Testis (tissue), 3 donors: ENCODE measurements around the gene CDK5RAP3. TPM values are rescaled to one million over a fixed set of nuclear protein-coding genes. Genes with fewer than 3 reads are reported as not detected.

Source experiments
- DNase-seq: peaks from one replicate; pipeline ENCODE4 v3.0.0-alpha.2; 2019
- H3K27ac ChIP-seq, 2 donors: fragments of 200-600 bp; sonication (generic); one replicate each; pipeline ENCODE4 v1.5.1; 2019
- H3K27me3 ChIP-seq: fragments of 200-600 bp; sonication (generic); one replicate; pipeline ENCODE4 v1.5.1; 2019
- H3K36me3 ChIP-seq: fragments of 200-600 bp; sonication (generic); one replicate; pipeline ENCODE4 v1.5.1; 2017; ENCODE audit warnings: low read depth; ENCODE audit errors: missing control alignments
- H3K4me1 ChIP-seq: fragments of 200-600 bp; sonication (generic); one replicate; pipeline ENCODE4 v1.5.1; 2019
- H3K4me3 ChIP-seq, 2 donors: fragments of 200-600 bp; sonication (generic); one replicate each; pipeline ENCODE4 v1.5.1; 2017 to 2019
- H3K9me3 ChIP-seq: fragments of 200-600 bp; sonication (generic); one replicate; pipeline ENCODE4 v1.5.1; 2017
- POLR2A ChIP-seq: fragments of 450-650 bp; IDR thresholded peaks from one replicate; pipeline ENCODE4 v1.6.1; 2017; ENCODE audit warnings: antibody characterized with exemption, mild to moderate bottlenecking, moderate library complexity
- WGBS, 2 donors: methylation state at CpG; one replicate each; pipeline ENCODE4 v1.1.5; 2018; 5-methylcytosine and 5-hydroxymethylcytosine counted together
- intact Hi-C: fragments of 100-400 bp; cut with DNase I; formaldehyde crosslinking; loops from one replicate; pipeline ENCODE4 v1.15.1; 2023; ENCODE audit warnings: low total_unique reads
- polyA plus RNA-seq: library from polyadenylated mRNA; stranded (reverse); fragments of 350-450 nt; fragmentation: Illumina TruSeq; extraction: RNeasy Lipid Tissue Mini Kit (QIAGEN cat#74804); gene quantifications from one replicate; pipeline ENCODE4 v1.2.3, GENCODE V29; 2014; ENCODE audit warnings: low read depth, low replicate concordance; ENCODE audit not compliant: insufficient read depth
- total RNA-seq, 2 donors: library from RNA; depleted of rRNA; stranded (reverse); fragments of >200 nt; gene quantifications; one replicate each; pipeline ENCODE4 v1.2.3, GENCODE V29; 2016
- TF ChIP-seq, protein P1 (sequence below), 3 experiments: fragments of 450-650 bp in 2 of 3; fragments of 200-600 bp in 1 of 3; sonication (generic) in 1 of 3; IDR thresholded peaks; one replicate each; pipeline ENCODE4 v1.5.1; 2016 to 2019; ENCODE audit warnings: antibody characterized with exemption in 3 of 3, mild to moderate bottlenecking in 2 of 3, moderate library complexity in 1 of 3

Gene CDK5RAP3
- total and polyA plus RNA-seq, 3 donors from 2014 or later = 192 to 281 (median 221) TPM

DNA sequence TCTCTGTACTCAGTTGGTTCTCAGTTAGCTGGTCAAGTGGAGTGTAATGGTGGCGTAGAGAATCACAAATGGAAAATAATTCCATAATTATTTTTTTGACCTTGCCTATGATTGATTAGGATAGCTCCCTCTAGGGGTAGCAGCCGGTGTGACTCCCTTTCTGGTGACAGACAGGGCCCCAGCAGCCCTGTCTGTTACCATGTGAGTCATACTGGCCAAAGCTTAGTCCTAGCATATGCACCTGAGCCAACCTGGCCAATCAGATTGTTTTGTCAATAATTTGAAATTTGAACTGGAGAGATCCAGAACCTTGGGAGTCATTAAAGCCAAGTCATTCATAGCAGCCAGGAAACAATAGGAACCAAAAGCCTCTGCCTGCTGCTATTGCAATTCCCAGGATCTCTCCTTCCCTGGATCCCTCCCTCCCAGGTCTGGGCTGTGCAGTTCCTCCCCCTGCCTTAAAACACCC, 23.9 kb upstream of the CDK5RAP3 start:
- H3K4me1 ChIP-seq = peaks cover 55% of the 10 kb centered on the region
- no peak for TF ChIP-seq POLR2A
- TF ChIP-seq, protein P1, sequence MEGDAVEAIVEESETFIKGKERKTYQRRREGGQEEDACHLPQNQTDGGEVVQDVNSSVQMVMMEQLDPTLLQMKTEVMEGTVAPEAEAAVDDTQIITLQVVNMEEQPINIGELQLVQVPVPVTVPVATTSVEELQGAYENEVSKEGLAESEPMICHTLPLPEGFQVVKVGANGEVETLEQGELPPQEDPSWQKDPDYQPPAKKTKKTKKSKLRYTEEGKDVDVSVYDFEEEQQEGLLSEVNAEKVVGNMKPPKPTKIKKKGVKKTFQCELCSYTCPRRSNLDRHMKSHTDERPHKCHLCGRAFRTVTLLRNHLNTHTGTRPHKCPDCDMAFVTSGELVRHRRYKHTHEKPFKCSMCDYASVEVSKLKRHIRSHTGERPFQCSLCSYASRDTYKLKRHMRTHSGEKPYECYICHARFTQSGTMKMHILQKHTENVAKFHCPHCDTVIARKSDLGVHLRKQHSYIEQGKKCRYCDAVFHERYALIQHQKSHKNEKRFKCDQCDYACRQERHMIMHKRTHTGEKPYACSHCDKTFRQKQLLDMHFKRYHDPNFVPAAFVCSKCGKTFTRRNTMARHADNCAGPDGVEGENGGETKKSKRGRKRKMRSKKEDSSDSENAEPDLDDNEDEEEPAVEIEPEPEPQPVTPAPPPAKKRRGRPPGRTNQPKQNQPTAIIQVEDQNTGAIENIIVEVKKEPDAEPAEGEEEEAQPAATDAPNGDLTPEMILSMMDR (IDR thresholded peaks at IDR 0.05) = peak; percentile 48 to 73 (median 71)
- H3K9me3 ChIP-seq = no peaks in the 10 kb centered on the region
- H3K36me3 ChIP-seq = no peaks in the 10 kb centered on the region
- peak; percentile 90 for DNase-seq
- H3K27ac ChIP-seq = no peak overlapping the region
- H3K27me3 ChIP-seq = no peaks in the 10 kb centered on the region
- no peak overlapping the region for H3K4me3 ChIP-seq
- WGBS, 2 donors = 41 to 50% methylated on average over 2 of the region's 2 CpGs
- intact Hi-C loops = loop anchor here (5.0 kb wide), 1 partner anchor 55 kb away; no protein-coding TSS in a partner anchor

GRCh38 chr17:47948706-47949196, 22.2 kb upstream of the CDK5RAP3 start:
- peak overlapping the region in 1 of 2 donors; percentile 58 for H3K27ac ChIP-seq
- DNase-seq = no peak
- no peak overlapping the region for H3K4me3 ChIP-seq

DNA sequence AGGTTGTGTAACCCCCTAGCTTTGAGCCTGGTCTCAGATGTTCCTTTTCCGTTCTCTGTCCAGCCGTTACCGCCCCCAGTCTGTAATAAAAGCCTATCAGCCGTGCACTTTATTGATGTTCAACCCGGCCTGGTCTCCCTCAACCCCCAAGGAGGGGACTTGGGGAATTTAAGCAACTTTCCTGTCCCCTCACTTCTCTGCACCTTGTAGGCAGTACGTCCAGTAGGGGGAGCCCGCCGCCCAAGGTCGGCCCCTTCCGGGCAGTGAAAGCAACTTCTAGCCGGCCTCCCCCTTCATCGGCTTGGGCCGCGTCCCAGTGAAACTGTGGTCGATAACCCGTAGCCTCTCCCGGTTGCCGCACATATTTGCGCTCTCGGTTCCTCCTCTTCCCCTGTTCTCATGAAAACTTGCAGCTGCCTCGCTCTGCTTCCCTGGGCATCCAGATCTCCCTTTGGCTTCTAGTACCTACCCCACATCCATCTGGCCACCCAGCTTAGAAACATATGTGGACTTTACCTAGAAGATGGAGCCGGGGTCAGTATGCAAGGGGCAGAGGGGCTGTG, 21.6 kb upstream of the CDK5RAP3 start:
- H3K4me3 ChIP-seq = no peak overlapping the region
- 2% methylated on average over 22 of the region's 22 CpGs for WGBS, 2 donors
- H3K9me3 ChIP-seq = no peaks in the 10 kb centered on the region
- peaks cover 39% of the 10 kb centered on the region for H3K4me1 ChIP-seq
- H3K36me3 ChIP-seq = no peaks in the 10 kb centered on the region
- intact Hi-C loops = loop anchor here (5.0 kb wide), 1 partner anchor 57 kb away; no protein-coding TSS in a partner anchor
- TF ChIP-seq, protein P1 (IDR thresholded peaks at IDR 0.05) = peak; percentile 76 to 92 (median 89)
- no peak for TF ChIP-seq POLR2A
- H3K27ac ChIP-seq = peak overlapping the region in 1 of 2 donors; percentile 58
- peak; percentile 94 for DNase-seq
- no peaks in the 10 kb centered on the region for H3K27me3 ChIP-seq

More at GRCh38 chr17:47948706-47949196, 22.2 kb upstream of the CDK5RAP3 start:
- intact Hi-C loops = loop anchor here (5.0 kb wide), 1 partner anchor 56 kb away; no protein-coding TSS in a partner anchor
- Histone ChIP-seq H3K27me3 (no peaks in the 10 kb centered on the region), H3K9me3 (no peaks in the 10 kb centered on the region), H3K4me1 (peaks cover 44% of the 10 kb centered on the region), H3K36me3 (no peaks in the 10 kb centered on the region)
- no peak for TF ChIP-seq POLR2A
- TF ChIP-seq, protein P1 (IDR thresholded peaks at IDR 0.05) = no peak
- WGBS, 2 donors = 33 to 38% methylated on average over 5 of the region's 5 CpGs

- TF ChIP-seq, protein P1 (IDR thresholded peaks at IDR 0.05) = no peak
- TF ChIP-seq POLR2A = no peak
- Histone ChIP-seq H3K27ac (peak overlapping the region in 1 of 2 donors; percentile 58), H3K27me3 (no peaks in the 10 kb centered on the region), H3K4me1 (peaks cover 33% of the 10 kb centered on the region), H3K9me3 (no peaks in the 10 kb centered on the region), H3K36me3 (no peaks in the 10 kb centered on the region), H3K4me3 (no peak overlapping the region)
- DNase-seq = no peak
- 47 to 61% methylated on average over 3 of the region's 3 CpGs for WGBS, 2 donors
- intact Hi-C loops = loop anchor here (5.0 kb wide), 1 partner anchor 58 kb away; no protein-coding TSS in a partner anchor
These were observed 21.0 kb upstream of the CDK5RAP3 start for GRCh38 chr17:47949946-47950345.
